PC-9 (cell line): ENCODE measurements around the gene IL31RA.

Experiments
- CTCF ChIP-seq: fragments of 200-600 bp; sonication (generic); conservative IDR thresholded peaks from 2 replicates; pipeline ENCODE4 v1.6.1; 2017; ENCODE audit warnings: mixed run types, antibody characterized with exemption, mild to moderate bottlenecking, moderate library complexity
- EZH2 ChIP-seq: fragments of 200-600 bp; sonication (generic); IDR thresholded peaks from 2 replicates; pipeline ENCODE4 v1.8.0; 2017; ENCODE audit warnings: antibody characterized with exemption, low read depth

- TF ChIP-seq CTCF = no peak
- no peak for TF ChIP-seq EZH2
Measured at GRCh38 chr5:55900776-55901175, 49.6 kb downstream of the IL31RA start.
